HG02938 (cell line): ENCODE measurements around the gene CHIT1.
A peak's percentile ranks its signal among the peaks of the same experiment; 100 is the strongest.

ENCODE experiments used
- ATAC-seq: cut with Tn5 transposase; IDR thresholded peaks from one replicate; pipeline ENCODE4 v1.9.1; 2021; ENCODE audit warnings: mild to moderate bottlenecking, moderate library complexity; ENCODE audit not compliant: unreplicated experiment

CHIT1 gene

GRCh38 chr1:203176273-203177035 is 53.0 kb downstream of the CHIT1 start:
- ATAC-seq: no peak

GRCh38 chr1:203175827-203176241 is 53.6 kb downstream of the CHIT1 start:
- ATAC-seq: no peak

- no peak for ATAC-seq
Measured at GRCh38 chr1:203175237-203175826, 54.1 kb downstream of the CHIT1 start, which contains the start of gene MYBPH. MYBPH (minus strand) TSS chr1:203175826; CDS start chr1:203175755, 71 bp downstream.

GRCh38 chr1:203174324-203174985 is 55.0 kb downstream of the CHIT1 start:
- ATAC-seq: no peak

GRCh38 chr1:203173566-203173965 is 55.9 kb downstream of the CHIT1 start:
- ATAC-seq: peak; percentile 90

GRCh38 chr1:203173011-203173555 is 56.4 kb downstream of the CHIT1 start:
- no peak for ATAC-seq

GRCh38 chr1:203172184-203173010 is 57.1 kb downstream of the CHIT1 start:
- no peak for ATAC-seq

GRCh38 chr1:203171341-203172183 is 57.9 kb downstream of the CHIT1 start:
- no peak for ATAC-seq

- ATAC-seq: no peak
Measured at GRCh38 chr1:203170625-203171330, 58.7 kb downstream of the CHIT1 start.

- no peak for ATAC-seq
Measured at GRCh38 chr1:203169770-203170520, 59.5 kb downstream of the CHIT1 start.

- ATAC-seq: no peak
Measured at GRCh38 chr1:203168991-203169390, 60.5 kb downstream of the CHIT1 start.

GRCh38 chr1:203168256-203168786 is 61.2 kb downstream of the CHIT1 start:
- ATAC-seq: no peak

- ATAC-seq: no peak
Measured at GRCh38 chr1:203167913-203168200, 61.6 kb downstream of the CHIT1 start.

- ATAC-seq: no peak
Measured at GRCh38 chr1:203167026-203167912, 62.2 kb downstream of the CHIT1 start.

GRCh38 chr1:203166192-203166940 is 63.1 kb downstream of the CHIT1 start:
- ATAC-seq: no peak
